Thyroid gland (tissue), 4 donors: ENCODE data around the gene PTRH1. TPM values are rescaled to one million over a fixed set of nuclear protein-coding genes. Genes with fewer than 3 reads are reported as not detected.

Source experiments
- DNase-seq, 2 donors: peaks; one replicate each; pipeline ENCODE4 v3.0.0-alpha.2; 2019
- H3K27ac ChIP-seq, 3 donors: fragments of 200-600 bp; sonication (generic); 1 replicate in 2 of 3; 2 replicates in 1 of 3; pipeline ENCODE4 v1.5.1; 2016 to 2019; ENCODE audit warnings: mild to moderate bottlenecking in 1 of 3, moderate library complexity in 1 of 3
- H3K27me3 ChIP-seq: fragments of 200-600 bp; sonication (generic); one replicate; pipeline ENCODE4 v1.5.1; 2019
- H3K36me3 ChIP-seq, 2 donors: fragments of 200-600 bp; sonication (generic); one replicate each; pipeline ENCODE4 v1.5.1; 2016 to 2019
- H3K4me1 ChIP-seq, 2 donors: fragments of 200-600 bp; sonication (generic); one replicate each; pipeline ENCODE4 v1.5.1; 2017 to 2019
- H3K4me3 ChIP-seq, 3 donors: fragments of 200-600 bp; sonication (generic); replicated peaks in 1 of 3; 1 replicate in 2 of 3; 2 replicates in 1 of 3; pipeline ENCODE4 v1.5.1; 2016; ENCODE audit warnings: mild to moderate bottlenecking in 1 of 3
- H3K9me3 ChIP-seq: fragments of 200-600 bp; sonication (generic); one replicate; pipeline ENCODE4 v1.5.1; 2017
- CTCF ChIP-seq, 6 experiments: fragments of 200-600 bp in 3 of 6; fragments of 450-650 bp in 3 of 6; sonication (generic) in 3 of 6; IDR thresholded peaks; one replicate each; pipeline ENCODE4 v1.5.1; 2016 to 2019; ENCODE audit warnings: antibody characterized with exemption in 6 of 6, mild to moderate bottlenecking in 2 of 6, inconsistent platforms in 1 of 6, moderate library complexity in 1 of 6
- POLR2A ChIP-seq, 2 donors: fragments of 450-650 bp; IDR thresholded peaks; one replicate each; pipeline ENCODE4 v1.6.1; 2017; ENCODE audit warnings: antibody characterized with exemption in 2 of 2, mild to moderate bottlenecking in 2 of 2, moderate library complexity in 1 of 2
- WGBS, 2 donors: methylation state at CpG; one replicate each; pipeline ENCODE4 v1.1.5; 2017; 5-methylcytosine and 5-hydroxymethylcytosine counted together
- intact Hi-C: fragments of 100-400 bp; cut with DNase I; formaldehyde crosslinking; loops from one replicate; pipeline ENCODE4 v1.15.1; 2023
- total RNA-seq, 4 donors: library from RNA; depleted of rRNA; stranded (reverse); fragments of >200 nt; gene quantifications; one replicate each; pipeline ENCODE4 v1.2.3, GENCODE V29; 2016

The PTRH1 gene
- 10 to 100 TPM; 24.1 to 64.3 (median 43.4) TPM for total RNA-seq

- Histone ChIP-seq H3K4me3 (peak within 1 kb of the TSS; percentile 77 to 93 (median 77)), H3K4me1 (peaks cover 18 to 33% of the 10 kb centered on the region in 2 donors), H3K9me3 (no peaks in the 10 kb centered on the region), H3K27ac (peak within 1 kb of the TSS; percentile 45 to 82 (median 49)), H3K36me3 (no peaks in the 10 kb centered on the region), H3K27me3 (no peaks in the 10 kb centered on the region)
- peak; percentile 97 to 98 for DNase-seq
- 11 to 14% methylated on average over 20 to 35 of the region's 65 CpGs for WGBS, 2 donors
- intact Hi-C loops = no loop called here
- TF ChIP-seq POLR2A (IDR thresholded peaks at IDR 0.05) (peak in 1 of 2 donors; percentile 78), CTCF (IDR thresholded peaks at IDR 0.05) (no peak)
Observed at GRCh38 chr9:127715470-127716337, at the start of gene PTRH1, which contains the start of gene TTC16. PTRH1 (minus strand) TSS chr9:127715663; CDS start chr9:127715639, 24 bp downstream. TTC16 (plus strand) TSS chr9:127716079; CDS start chr9:127716146, 67 bp downstream.

- Histone ChIP-seq H3K4me1 (peaks cover 0 to 21% of the 10 kb centered on the region in 2 donors), H3K27ac (peak overlapping the region in 2 of 3 donors; percentile 36 to 46), H3K36me3 (no peaks in the 10 kb centered on the region), H3K9me3 (no peaks in the 10 kb centered on the region), H3K27me3 (no peaks in the 10 kb centered on the region), H3K4me3 (no peak overlapping the region)
- DNase-seq = peak; percentile 22 to 31
- WGBS, 2 donors = 39 to 58% methylated on average over 7 of the region's 7 CpGs
- intact Hi-C loops = no loop called here
- TF ChIP-seq POLR2A (IDR thresholded peaks at IDR 0.05) (no peak), CTCF (IDR thresholded peaks at IDR 0.05) (peak in 2 of 6 experiments; percentile 17)
Observed at GRCh38 chr9:127763918-127764384, 48.5 kb upstream of the PTRH1 start.

GRCh38 chr9:127762111-127762676 is 46.7 kb upstream of the PTRH1 start:
- H3K36me3 ChIP-seq = no peaks in the 10 kb centered on the region
- H3K4me3 ChIP-seq = no peak overlapping the region
- H3K4me1 ChIP-seq = peaks cover 7 to 30% of the 10 kb centered on the region in 2 donors
- H3K27me3 ChIP-seq = no peaks in the 10 kb centered on the region
- intact Hi-C loops = no loop called here
- DNase-seq = peak; percentile 24 to 30
- H3K9me3 ChIP-seq = no peaks in the 10 kb centered on the region
- WGBS, 2 donors = 50 to 56% methylated on average over 16 of the region's 16 CpGs
- TF ChIP-seq POLR2A (IDR thresholded peaks at IDR 0.05) (no peak), CTCF (IDR thresholded peaks at IDR 0.05) (no peak)
- peak overlapping the region; percentile 36 to 45 (median 45) for H3K27ac ChIP-seq

GRCh38 chr9:127761491-127761956 is 46.1 kb upstream of the PTRH1 start:
- H3K4me1 ChIP-seq = peaks cover 10 to 30% of the 10 kb centered on the region in 2 donors
- intact Hi-C loops = no loop called here

More at GRCh38 chr9:127761491-127761956, 46.1 kb upstream of the PTRH1 start:
- no peaks in the 10 kb centered on the region for H3K36me3 ChIP-seq
- H3K27ac ChIP-seq = peak overlapping the region; percentile 5 to 45 (median 32)
- H3K27me3 ChIP-seq = no peaks in the 10 kb centered on the region
- DNase-seq = no peak
- 48 to 54% methylated on average over 5 of the region's 5 CpGs for WGBS, 2 donors
- no peaks in the 10 kb centered on the region for H3K9me3 ChIP-seq
- H3K4me3 ChIP-seq = no peak overlapping the region
- TF ChIP-seq CTCF (IDR thresholded peaks at IDR 0.05) (no peak), POLR2A (IDR thresholded peaks at IDR 0.05) (no peak)
